ENCODE measurements around the gene PCYT1B.

The PCYT1B gene

GRCh38 chrX:24515447-24515846 lies 131.7 kb downstream of the PCYT1B start:
- Histone ChIP-seq H3K4me3 (ENCODE audit: low read depth, low read length) (no peak overlapping the region), H3K9me3 (ENCODE audit: control insufficient read depth, insufficient read depth, low read depth, low read length) (no peaks in the 10 kb centered on the region), H3K36me3 (ENCODE audit: control insufficient read depth in 2 of 2, insufficient read depth in 1 of 2, low read length in 2 of 2) (peaks cover 0 to 13% of the 10 kb centered on the region in 2 experiments; a peak in 2 of 3 replicates), H3K4me1 (ENCODE audit: control insufficient read depth, insufficient read depth, low read length) (no peaks in the 10 kb centered on the region), H3K27ac (ENCODE audit: extremely low read depth, low read depth, low read length) (no peak overlapping the region)
- ChIA-PET CTCF (interaction anchor here (0.7 to 1.3 kb wide), 4 partner anchors 16 to 294 kb away, joined by 3 read pairs; no protein-coding TSS in a partner anchor), POLR2A (no interaction called here)
- TF ChIP-seq ZBTB49 (tag by site-specific recombination; IDR thresholded peaks at IDR 0.05; ENCODE audit: low read depth) (no peak), CTCF (tag by site-specific recombination; IDR thresholded peaks at IDR 0.05) (0 out of 2 replicates have a peak, but pooled peaks have one; percentile 12), ZNF335 (tag by site-specific recombination; conservative IDR thresholded peaks at IDR 0.05) (no peak)

- Histone ChIP-seq H3K4me1 (ENCODE audit: control insufficient read depth, insufficient read depth, low read length) (no peaks in the 10 kb centered on the region), H3K4me3 (ENCODE audit: low read depth, low read length) (no peak overlapping the region), H3K36me3 (ENCODE audit: control insufficient read depth in 2 of 2, insufficient read depth in 1 of 2, low read length in 2 of 2) (peaks cover 4 to 7% of the 10 kb centered on the region in 2 experiments), H3K27ac (ENCODE audit: extremely low read depth, low read depth, low read length) (no peak overlapping the region), H3K9me3 (ENCODE audit: control insufficient read depth, insufficient read depth, low read depth, low read length) (no peaks in the 10 kb centered on the region)
- ChIA-PET CTCF (interaction anchor here (0.6 kb wide), 1 partner anchor 515 kb away, joined by 3 read pairs; no protein-coding TSS in a partner anchor), POLR2A (no interaction called here)
- TF ChIP-seq HOXA7 (CRISPR knock-in tag; IDR thresholded peaks at IDR 0.05; ENCODE audit: borderline replicate concordance) (no peak), ZBTB11 (tag by site-specific recombination; conservative IDR thresholded peaks at IDR 0.05; ENCODE audit: low read depth) (no peak), ZNF266 (tag by site-specific recombination; IDR thresholded peaks at IDR 0.05; ENCODE audit: low read depth) (no peak), ZNF174 (tag by site-specific recombination; IDR thresholded peaks at IDR 0.05) (no peak), ZNF792 (tag by site-specific recombination; IDR thresholded peaks at IDR 0.05) (no peak), ZNF132 (tag by site-specific recombination; IDR thresholded peaks at IDR 0.05; ENCODE audit: borderline replicate concordance) (no peak), PRDM2 (tag by site-specific recombination; IDR thresholded peaks at IDR 0.05; ENCODE audit: borderline replicate concordance) (no peak), SCRT2 (tag by site-specific recombination; IDR thresholded peaks at IDR 0.05) (no peak), ZNF785 (tag by site-specific recombination; IDR thresholded peaks at IDR 0.05) (no peak), ZNF184 (tag by site-specific recombination; IDR thresholded peaks at IDR 0.05) (no peak), ZNF791 (tag by site-specific recombination; IDR thresholded peaks at IDR 0.05) (no peak), ZNF335 (tag by site-specific recombination; conservative IDR thresholded peaks at IDR 0.05) (no peak), OSR2 (tag by site-specific recombination; IDR thresholded peaks at IDR 0.05) (no peak), ZNF324 (tag by site-specific recombination; IDR thresholded peaks at IDR 0.05) (no peak), ZNF660 (tag by site-specific recombination; IDR thresholded peaks at IDR 0.05) (no peak)
These were observed 133.7 kb downstream of the PCYT1B start for GRCh38 chrX:24513416-24513815.
